Activated CD4-positive, alpha-beta T cell treated with anti-CD3 and anti-CD28 coated beads, Interleukin-2, amount 50 U/mL, for 4 hours (primary cell): Measurements from ENCODE around the gene FAM83D.
A peak's percentile ranks its signal among the peaks of the same experiment; 100 is the strongest.
"Not testable (repeated sequence)": the region's sequence is repeated elsewhere in the genome, so short reads cannot be mapped to it uniquely, and the experiment has no call there.

Experiments used
- DNase-seq, 2 experiments: peaks; one replicate each; pipeline ENCODE4 v3.0.0-alpha.2; 2020

Gene FAM83D

GRCh38 chr20:38969708-38970107 lies 43.5 kb downstream of the FAM83D start:
- no peak for DNase-seq

GRCh38 chr20:38970302-38970701 lies 44.1 kb downstream of the FAM83D start:
- DNase-seq = no peak

GRCh38 chr20:38973107-38973506 lies 46.9 kb downstream of the FAM83D start:
- DNase-seq = no peak

GRCh38 chr20:38973645-38974044 lies 47.4 kb downstream of the FAM83D start:
- DNase-seq = no peak

GRCh38 chr20:38975539-38976120 lies 49.4 kb downstream of the FAM83D start:
- no peak for DNase-seq

GRCh38 chr20:38979434-38979833 lies 53.2 kb downstream of the FAM83D start:
- no peak for DNase-seq

GRCh38 chr20:38979842-38980241 lies 53.6 kb downstream of the FAM83D start:
- no peak for DNase-seq

GRCh38 chr20:38982291-38982690 lies 56.1 kb downstream of the FAM83D start:
- DNase-seq = no peak

- DNase-seq = no peak
Observed at GRCh38 chr20:38985060-38985459, 58.8 kb downstream of the FAM83D start.

- DNase-seq = no peak
Observed at GRCh38 chr20:38985603-38986170, 59.5 kb downstream of the FAM83D start.

GRCh38 chr20:38986663-38987062 lies 60.4 kb downstream of the FAM83D start:
- no peak for DNase-seq

- no peak for DNase-seq
Observed at GRCh38 chr20:38987777-38988176, 61.6 kb downstream of the FAM83D start.

GRCh38 chr20:38990728-38991127 lies 64.5 kb downstream of the FAM83D start:
- DNase-seq = no peak

GRCh38 chr20:38991814-38992704 lies 65.8 kb downstream of the FAM83D start:
- no peak for DNase-seq

GRCh38 chr20:38995536-38996044 lies 69.4 kb downstream of the FAM83D start:
- no peak for DNase-seq

- DNase-seq = not testable (repeated sequence)
Observed at GRCh38 chr20:38996866-38997265, 70.6 kb downstream of the FAM83D start.

GRCh38 chr20:38997622-38998021 lies 71.4 kb downstream of the FAM83D start:
- DNase-seq = peak; percentile 33 to 37

GRCh38 chr20:38999217-38999616 lies 73.0 kb downstream of the FAM83D start:
- DNase-seq = no peak

- no peak for DNase-seq
Observed at GRCh38 chr20:38999965-39000910, 74.0 kb downstream of the FAM83D start.
